Activated CD4-positive, alpha-beta T cell treated with anti-CD3 and anti-CD28 coated beads for 36 hours (primary cell): ENCODE data around the gene CTNNA2. TPM values are rescaled to one million over a fixed set of nuclear protein-coding genes. Genes with fewer than 3 reads are reported as not detected.

Experiments
- ATAC-seq: fragments of 200-7000 bp; cut with Tn5 transposase; one replicate; pipeline ENCODE4 v1.10.0; 2021; ENCODE audit warnings: mild to moderate bottlenecking, moderate library complexity
- CTCF ChIA-PET: fragments of 350-600 bp; sonication (Branson Sonifier 250); formaldehyde crosslinking; loops from one replicate; lab custom pipeline; 2021; ENCODE audit warnings: antibody characterized with exemption; lab: Charles Lee
- POLR2A ChIA-PET: fragments of 350-600 bp; sonication (Branson Sonifier 250); formaldehyde crosslinking; loops from one replicate; lab custom pipeline; 2021; ENCODE audit warnings: antibody characterized with exemption, inconsistent platforms; lab: Charles Lee
- DNase-seq: peaks from one replicate; pipeline ENCODE4 v3.0.0-alpha.2; 2020
- H3K27ac Mint-ChIP-seq: one replicate; pipeline ENCODE4 v1.8.0; 2021; ENCODE audit warnings: mixed read lengths
- H3K27me3 Mint-ChIP-seq: one replicate; pipeline ENCODE4 v1.8.0; 2021; ENCODE audit warnings: mixed read lengths
- H3K36me3 Mint-ChIP-seq: one replicate; pipeline ENCODE4 v1.8.0; 2021; ENCODE audit warnings: low read depth, mixed read lengths
- H3K4me1 Mint-ChIP-seq: one replicate; pipeline ENCODE4 v1.8.0; 2021; ENCODE audit warnings: mixed read lengths
- H3K4me3 Mint-ChIP-seq: one replicate; pipeline ENCODE4 v1.8.0; 2021; ENCODE audit warnings: mild to moderate bottlenecking, moderate library complexity, mixed read lengths
- H3K9me3 Mint-ChIP-seq: one replicate; pipeline ENCODE4 v1.8.0; 2021; ENCODE audit warnings: low read depth, mixed read lengths
- intact Hi-C, 2 experiments: fragments of 100-400 bp; cut with DNase I in 1 of 2; cut with micrococcal nuclease in 1 of 2; formaldehyde crosslinking; loops; one replicate each; pipeline versions ENCODE4 v1.14.2 to v1.15.1; 2022 to 2024; cut with DNase I, micrococcal nuclease
- total RNA-seq, 2 experiments: library from RNA; stranded (reverse); gene quantifications; one replicate each; pipeline ENCODE4 v1.2.3, GENCODE V29; 2021

The CTNNA2 gene
- total RNA-seq, 2 experiments from 2014 or later = not detected

DNA sequence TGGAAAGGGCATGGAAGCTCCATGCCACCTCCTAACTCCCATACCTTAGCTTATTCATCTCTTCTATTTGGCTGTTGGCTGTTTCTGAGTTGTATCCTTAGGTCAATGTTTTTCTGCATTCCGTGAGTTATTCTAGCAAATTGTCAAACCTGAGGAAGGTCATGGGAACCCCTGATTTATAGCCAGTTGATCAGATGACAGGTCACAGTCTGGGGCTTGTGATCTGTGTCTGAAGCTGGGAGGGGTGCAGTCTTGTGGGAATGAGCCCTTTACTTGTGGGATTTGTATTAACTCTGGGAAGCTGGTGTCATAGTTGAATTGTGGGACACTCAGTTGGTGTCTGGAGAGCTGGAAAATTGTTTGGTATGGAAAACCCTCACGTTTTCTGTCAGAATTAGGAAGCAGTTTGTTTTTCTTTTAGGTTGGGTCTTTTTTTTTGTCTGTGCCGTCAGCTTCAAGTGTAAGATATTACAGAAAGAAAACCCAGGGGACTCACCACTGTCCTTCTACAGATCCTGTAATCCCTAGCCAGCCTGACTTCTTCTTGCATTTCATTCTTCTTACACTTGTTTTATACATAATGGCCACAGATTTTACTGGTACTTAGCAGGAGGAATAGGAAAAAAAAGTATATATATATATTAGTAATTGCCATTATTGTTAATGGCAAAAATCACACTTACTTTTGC, 653.8 kb downstream of the CTNNA2 start:
- H3K27ac Mint-ChIP-seq = no peak overlapping the region
- CTCF ChIA-PET = no interaction called here

DNA sequence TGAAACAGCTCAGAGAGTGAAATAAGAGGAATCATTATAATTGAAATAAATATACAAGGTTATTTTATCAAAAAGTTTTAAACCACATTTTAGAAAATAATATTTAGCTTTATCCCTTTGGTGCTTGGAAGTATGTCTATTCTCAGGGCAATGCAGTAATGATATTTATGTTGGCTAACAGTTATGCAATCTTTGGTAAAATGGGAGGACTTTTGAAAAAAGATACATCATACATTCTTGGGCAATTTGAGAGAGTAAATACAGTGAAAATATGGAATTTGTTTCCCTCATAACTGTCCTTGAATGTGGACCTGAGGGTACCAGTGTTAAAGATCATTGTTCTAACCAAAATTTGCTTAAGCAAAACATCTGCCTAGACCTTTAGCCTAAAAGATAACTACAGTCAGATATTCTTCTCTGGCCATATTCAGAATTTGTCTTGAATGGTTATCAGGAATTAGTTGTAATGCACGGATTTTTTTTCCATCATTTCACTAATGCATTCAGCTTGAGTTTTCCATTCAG, 654.5 kb downstream of the CTNNA2 start:
- Mint-ChIP-seq H3K9me3 (peaks cover 4% of the 10 kb centered on the region), H3K27me3 (no peaks in the 10 kb centered on the region), H3K4me3 (no peak overlapping the region), H3K36me3 (no peaks in the 10 kb centered on the region), H3K27ac (no peak overlapping the region), H3K4me1 (no peaks in the 10 kb centered on the region)
- no peak for DNase-seq
- CTCF ChIA-PET = interaction anchor here (0.7 kb wide), 1 partner anchor 195 kb away, joined by 3 read pairs; no protein-coding TSS in a partner anchor
- ATAC-seq = no peak
- intact Hi-C loops = no loop called here
- POLR2A ChIA-PET = no interaction called here

More for the DNA sequence above, 653.8 kb downstream of the CTNNA2 start:
- no peaks in the 10 kb centered on the region for H3K27me3 Mint-ChIP-seq
- POLR2A ChIA-PET = no interaction called here
- no peaks in the 10 kb centered on the region for H3K4me1 Mint-ChIP-seq
- peaks cover 4% of the 10 kb centered on the region for H3K9me3 Mint-ChIP-seq
- H3K4me3 Mint-ChIP-seq = no peak overlapping the region
- no peaks in the 10 kb centered on the region for H3K36me3 Mint-ChIP-seq
- no peak for ATAC-seq
- intact Hi-C loops = no loop called here
- no peak for DNase-seq

DNA sequence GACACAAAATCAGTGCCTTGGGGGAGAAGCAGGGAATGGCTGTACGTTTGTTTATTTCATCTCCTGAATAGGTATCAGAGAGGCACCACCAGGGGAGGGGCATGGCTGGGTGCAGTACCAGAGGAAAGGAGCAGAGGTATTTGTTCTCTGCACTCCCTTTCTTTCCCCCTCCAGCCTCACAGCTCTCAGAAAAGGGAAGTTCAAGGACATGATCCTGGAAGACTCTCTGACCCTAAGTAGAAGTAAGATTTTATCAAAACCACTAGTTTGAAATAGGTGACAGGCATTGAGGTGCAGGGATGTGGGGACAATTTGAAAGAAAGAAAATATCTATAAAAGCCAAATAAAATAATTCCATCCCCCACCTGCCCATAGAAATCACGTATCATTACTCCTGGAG, 655.2 kb downstream of the CTNNA2 start:
- H3K27me3 Mint-ChIP-seq = no peaks in the 10 kb centered on the region
- H3K36me3 Mint-ChIP-seq = no peaks in the 10 kb centered on the region

DNA sequence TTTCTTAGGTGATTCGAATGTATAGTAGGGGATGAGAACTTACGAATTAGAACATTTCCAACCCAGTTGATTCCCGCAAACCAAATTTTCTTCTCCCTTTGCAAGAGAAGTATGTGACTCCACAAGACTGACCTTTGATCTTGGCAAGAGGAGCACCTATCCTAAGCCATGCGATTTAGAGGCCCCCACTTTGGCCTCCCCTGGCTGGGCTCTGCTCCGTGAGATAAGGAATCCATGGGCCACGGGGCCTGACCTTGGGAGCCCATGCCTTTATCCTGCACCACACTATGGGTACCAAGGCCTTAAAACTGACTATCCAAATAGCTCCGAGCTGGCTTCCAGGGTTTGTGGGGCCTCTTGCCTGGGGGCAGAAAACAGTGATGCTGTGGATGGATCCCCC, 656.0 kb downstream of the CTNNA2 start:
- no peak for ATAC-seq
- intact Hi-C loops = no loop called here
- no peaks in the 10 kb centered on the region for H3K4me1 Mint-ChIP-seq
- no peak overlapping the region for H3K27ac Mint-ChIP-seq
- DNase-seq = no peak
- POLR2A ChIA-PET = no interaction called here
- H3K9me3 Mint-ChIP-seq = no peaks in the 10 kb centered on the region
- no peak overlapping the region for H3K4me3 Mint-ChIP-seq
- no peaks in the 10 kb centered on the region for H3K27me3 Mint-ChIP-seq
- no peaks in the 10 kb centered on the region for H3K36me3 Mint-ChIP-seq
- CTCF ChIA-PET = no interaction called here

More for the DNA sequence above, 655.2 kb downstream of the CTNNA2 start:
- Mint-ChIP-seq H3K9me3 (no peaks in the 10 kb centered on the region), H3K4me1 (no peaks in the 10 kb centered on the region), H3K4me3 (no peak overlapping the region), H3K27ac (no peak overlapping the region)
- ChIA-PET POLR2A (no interaction called here), CTCF (interaction anchor here (0.7 kb wide), 1 partner anchor 195 kb away, joined by 3 read pairs; no protein-coding TSS in a partner anchor)
- DNase-seq (no peak), ATAC-seq (no peak)
- intact Hi-C loops = no loop called here

DNA sequence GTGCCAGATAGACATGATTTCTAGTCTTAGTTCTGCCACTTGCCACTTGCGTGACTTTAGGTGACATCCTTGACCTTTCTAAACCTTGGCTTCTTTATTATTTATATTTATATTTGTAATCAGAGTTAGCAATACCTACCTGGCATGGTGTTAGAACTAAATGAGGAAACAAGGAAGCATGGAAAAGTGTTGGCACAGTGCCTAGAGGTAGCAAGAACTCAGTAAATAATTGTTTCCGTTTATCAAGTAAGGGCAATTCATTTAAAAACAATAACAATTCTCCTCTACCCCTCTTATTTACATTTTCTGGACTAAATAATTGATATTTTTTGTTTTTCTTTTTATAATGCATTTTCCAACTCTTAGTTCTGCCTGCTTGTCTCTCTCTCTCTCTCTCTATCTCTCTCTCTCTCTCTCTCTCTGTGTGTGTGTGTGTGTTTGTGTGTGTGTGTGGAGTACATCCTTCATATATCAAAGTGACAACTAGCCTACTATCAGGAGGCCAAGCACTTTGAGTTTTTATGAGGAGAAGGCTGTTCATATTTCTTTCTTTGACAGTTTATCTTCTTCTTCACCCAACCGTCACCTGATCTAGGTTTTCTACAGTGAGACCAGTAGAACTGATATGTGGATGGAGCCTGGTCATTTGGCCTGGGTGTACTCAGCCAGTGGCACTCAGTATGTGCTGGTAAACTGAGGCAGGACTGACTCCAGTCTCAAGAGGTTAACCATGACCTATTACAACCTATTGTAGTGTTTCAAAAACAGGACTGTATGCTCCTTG, 657.2 kb downstream of the CTNNA2 start:
- H3K4me3 Mint-ChIP-seq = no peak overlapping the region
- H3K27me3 Mint-ChIP-seq = no peaks in the 10 kb centered on the region
- ChIA-PET CTCF (no interaction called here), POLR2A (no interaction called here)
- H3K27ac Mint-ChIP-seq = no peak overlapping the region
- no peaks in the 10 kb centered on the region for H3K4me1 Mint-ChIP-seq
- peaks cover 5% of the 10 kb centered on the region for H3K9me3 Mint-ChIP-seq
- no peaks in the 10 kb centered on the region for H3K36me3 Mint-ChIP-seq
- ATAC-seq (no peak), DNase-seq (no peak)
- intact Hi-C loops = no loop called here

DNA sequence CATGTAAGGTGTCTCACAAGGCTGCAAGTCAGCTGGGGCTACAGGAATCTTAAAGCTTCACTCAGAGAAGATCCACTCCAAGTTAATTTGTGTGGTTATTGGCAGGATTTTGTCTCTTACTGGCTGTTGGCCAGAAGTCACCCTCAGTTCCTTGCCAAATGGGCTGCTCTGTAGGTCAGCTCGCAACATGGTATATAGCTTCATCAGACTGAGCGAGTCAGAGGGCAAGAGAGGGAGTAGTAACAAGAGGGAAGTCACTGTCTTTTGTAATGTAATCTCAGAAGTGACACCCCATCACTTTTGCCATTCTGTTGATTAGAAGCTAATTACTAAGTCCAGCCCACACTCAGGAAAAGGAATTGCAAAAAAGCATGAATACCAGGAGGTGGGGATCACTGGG, 672.2 kb downstream of the CTNNA2 start:
- Mint-ChIP-seq H3K27ac (no peak overlapping the region), H3K36me3 (no peaks in the 10 kb centered on the region), H3K27me3 (no peaks in the 10 kb centered on the region), H3K9me3 (peaks cover 6% of the 10 kb centered on the region), H3K4me1 (no peaks in the 10 kb centered on the region), H3K4me3 (no peak overlapping the region)
- no peak for ATAC-seq
- ChIA-PET POLR2A (no interaction called here), CTCF (no interaction called here)
- DNase-seq = no peak
- intact Hi-C loops = no loop called here

- H3K36me3 Mint-ChIP-seq = no peaks in the 10 kb centered on the region
- no peaks in the 10 kb centered on the region for H3K9me3 Mint-ChIP-seq
- CTCF ChIA-PET = no interaction called here
- POLR2A ChIA-PET = no interaction called here
- H3K27me3 Mint-ChIP-seq = no peaks in the 10 kb centered on the region
- H3K4me3 Mint-ChIP-seq = no peak overlapping the region
- H3K27ac Mint-ChIP-seq = no peak overlapping the region
- H3K4me1 Mint-ChIP-seq = no peaks in the 10 kb centered on the region
- DNase-seq = no peak
- no peak for ATAC-seq
- intact Hi-C loops = no loop called here
These were observed 673.4 kb downstream of the CTNNA2 start for GRCh38 chr2:80186262-80186661.

DNA sequence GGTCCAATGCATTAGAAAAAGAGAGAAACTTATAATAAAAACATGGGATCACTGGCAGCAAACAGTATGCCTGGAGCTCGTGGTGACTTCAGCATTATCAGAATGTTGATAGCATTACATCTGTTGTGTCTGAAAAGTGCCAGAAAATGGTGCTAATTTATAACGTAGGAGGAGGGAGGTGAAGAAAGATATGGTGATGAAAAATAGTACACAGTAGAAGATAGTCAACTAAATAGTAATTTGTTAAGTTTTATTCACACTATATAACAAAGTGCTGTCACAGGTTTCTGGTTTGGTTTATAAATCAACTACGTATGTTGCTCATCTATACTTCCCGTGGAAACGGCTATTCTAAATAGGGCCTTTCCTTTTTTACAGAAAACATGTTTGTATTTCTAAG, 674.3 kb downstream of the CTNNA2 start:
- no peaks in the 10 kb centered on the region for H3K36me3 Mint-ChIP-seq
- H3K4me3 Mint-ChIP-seq = no peak overlapping the region
- POLR2A ChIA-PET = no interaction called here
- peaks cover 2% of the 10 kb centered on the region for H3K9me3 Mint-ChIP-seq
- no peak for DNase-seq
- ATAC-seq = no peak
- intact Hi-C loops = no loop called here
- H3K27me3 Mint-ChIP-seq = no peaks in the 10 kb centered on the region
- CTCF ChIA-PET = no interaction called here
- H3K4me1 Mint-ChIP-seq = no peaks in the 10 kb centered on the region
- no peak overlapping the region for H3K27ac Mint-ChIP-seq

DNA sequence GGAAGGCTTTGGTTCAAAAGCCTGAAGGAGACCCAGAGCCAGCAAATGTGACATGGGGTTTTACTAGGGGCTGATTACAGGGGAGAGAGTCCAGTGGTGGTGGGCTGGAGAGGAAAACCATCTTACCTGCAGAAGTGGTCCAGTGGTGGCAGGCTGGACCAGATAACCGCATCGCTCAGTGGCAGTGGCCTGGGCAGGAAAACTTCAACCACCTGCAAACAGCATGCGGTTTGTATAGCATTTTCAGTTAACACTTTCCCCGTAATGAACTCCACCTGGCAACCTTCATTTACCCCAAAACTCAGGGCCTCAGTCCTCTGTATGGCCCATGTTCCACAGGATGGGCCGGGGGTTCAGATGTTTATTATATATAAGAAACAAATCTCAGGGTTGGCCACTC, 677.3 kb downstream of the CTNNA2 start:
- Mint-ChIP-seq H3K4me3 (no peak overlapping the region), H3K27me3 (no peaks in the 10 kb centered on the region), H3K9me3 (peaks cover 2% of the 10 kb centered on the region), H3K27ac (no peak overlapping the region), H3K36me3 (no peaks in the 10 kb centered on the region), H3K4me1 (no peaks in the 10 kb centered on the region)
- CTCF ChIA-PET = no interaction called here
- ATAC-seq (no peak), DNase-seq (no peak)
- POLR2A ChIA-PET = no interaction called here
- intact Hi-C loops = no loop called here

DNA sequence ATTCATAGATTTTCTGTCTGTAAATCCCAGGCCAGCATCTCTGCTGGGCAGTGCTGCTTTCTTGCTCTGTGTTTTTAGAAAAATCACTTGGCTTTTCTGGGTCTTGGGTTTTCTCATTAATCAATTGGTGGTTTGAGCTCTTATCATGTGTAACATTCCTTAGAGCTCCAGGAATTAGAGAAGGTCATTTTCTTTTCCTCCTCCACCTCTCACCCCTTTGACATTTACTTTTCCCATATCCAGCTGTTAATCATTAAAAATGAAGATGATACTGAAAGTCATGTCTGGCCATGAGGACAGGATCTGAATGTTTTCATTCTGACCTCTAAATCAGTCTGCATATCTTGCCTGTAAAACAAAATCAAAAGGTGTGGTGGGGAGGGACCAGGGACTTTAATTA, 680.7 kb downstream of the CTNNA2 start:
- ATAC-seq = no peak
- no peaks in the 10 kb centered on the region for H3K36me3 Mint-ChIP-seq
- no peak overlapping the region for H3K27ac Mint-ChIP-seq
- ChIA-PET CTCF (no interaction called here), POLR2A (interaction anchor here (0.6 kb wide), 1 partner anchor 527 kb away, joined by 3 read pairs; no protein-coding TSS in a partner anchor)
- DNase-seq = no peak
- intact Hi-C loops = no loop called here
- no peak overlapping the region for H3K4me3 Mint-ChIP-seq
- no peaks in the 10 kb centered on the region for H3K27me3 Mint-ChIP-seq
- H3K4me1 Mint-ChIP-seq = no peaks in the 10 kb centered on the region
- H3K9me3 Mint-ChIP-seq = peaks cover 2% of the 10 kb centered on the region

DNA sequence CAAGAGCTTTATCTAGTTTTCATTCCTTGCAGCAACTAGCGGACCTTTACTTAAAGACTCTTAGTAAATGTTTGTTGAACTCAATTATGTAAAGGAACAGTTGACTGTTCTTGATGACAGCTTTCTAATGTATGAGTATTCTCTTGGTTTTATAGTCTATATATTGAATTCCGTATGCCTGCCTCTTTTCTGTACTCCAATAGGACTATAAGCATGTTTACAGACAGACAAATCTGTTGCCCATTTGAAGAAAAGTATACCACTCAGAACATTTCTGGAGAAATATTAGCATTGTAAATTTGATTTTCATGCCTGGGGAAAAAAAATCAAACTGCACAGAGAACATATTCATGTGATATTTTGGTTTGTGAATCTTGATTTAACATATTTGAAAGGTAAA, 682.2 kb downstream of the CTNNA2 start:
- H3K4me1 Mint-ChIP-seq = no peaks in the 10 kb centered on the region
- CTCF ChIA-PET = no interaction called here
- POLR2A ChIA-PET = no interaction called here

GRCh38 chr2:80198042-80198441, 685.2 kb downstream of the CTNNA2 start:
- POLR2A ChIA-PET = no interaction called here

More for the DNA sequence above, 682.2 kb downstream of the CTNNA2 start:
- DNase-seq (no peak), ATAC-seq (no peak)
- Mint-ChIP-seq H3K36me3 (no peaks in the 10 kb centered on the region), H3K4me3 (no peak overlapping the region), H3K27ac (no peak overlapping the region), H3K27me3 (no peaks in the 10 kb centered on the region), H3K9me3 (peaks cover 5% of the 10 kb centered on the region)
- intact Hi-C loops = no loop called here

More at GRCh38 chr2:80198042-80198441, 685.2 kb downstream of the CTNNA2 start:
- no peak overlapping the region for H3K4me3 Mint-ChIP-seq
- H3K36me3 Mint-ChIP-seq = no peaks in the 10 kb centered on the region
- no peak for DNase-seq
- H3K27me3 Mint-ChIP-seq = peaks cover 2% of the 10 kb centered on the region
- intact Hi-C loops = no loop called here
- no peaks in the 10 kb centered on the region for H3K4me1 Mint-ChIP-seq
- no peak overlapping the region for H3K27ac Mint-ChIP-seq
- no peak for ATAC-seq
- peaks cover 7% of the 10 kb centered on the region for H3K9me3 Mint-ChIP-seq
- CTCF ChIA-PET = no interaction called here
